Measurements from ENCODE around the gene SLC24A5.

The SLC24A5 gene

DNA sequence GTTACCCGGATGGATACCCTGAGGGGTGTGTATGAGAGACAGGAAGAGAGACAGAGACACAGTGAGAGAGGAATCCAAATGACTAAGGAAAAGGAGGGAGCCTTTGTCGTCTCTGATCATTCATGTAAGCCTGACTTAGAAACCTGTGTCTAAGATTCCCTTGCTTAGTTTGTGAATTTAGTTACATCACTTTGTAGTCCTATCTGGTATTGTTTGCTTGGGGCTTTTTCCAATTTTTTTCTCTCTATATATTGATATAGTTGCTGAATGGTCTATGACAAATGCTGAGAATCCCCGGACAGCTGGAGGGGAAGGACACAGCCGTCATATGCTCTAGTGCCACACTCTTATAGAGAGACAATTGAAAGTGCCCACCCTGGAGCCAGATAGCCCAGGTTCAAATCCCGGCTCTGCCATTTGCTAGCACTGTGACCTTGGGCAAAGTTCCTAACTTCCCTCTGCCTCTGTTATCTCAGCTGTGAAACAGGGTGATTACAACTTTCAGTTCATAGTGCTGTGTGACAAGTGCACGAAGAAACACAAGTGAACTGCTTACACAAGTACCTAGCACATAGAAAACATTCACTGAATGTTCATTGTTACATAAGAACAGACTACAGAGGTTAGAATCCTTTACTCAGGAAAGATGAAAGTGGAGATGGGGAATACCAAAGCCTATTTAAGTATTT is 6.0 kb downstream of the SLC24A5 start:
- no peak for DNase-seq (ENCODE audit: low read depth)
- no peak overlapping the region for H3K4me3 ChIP-seq (replicated peaks; ENCODE audit: low read depth, low read length)
- TF ChIP-seq, protein P1, sequence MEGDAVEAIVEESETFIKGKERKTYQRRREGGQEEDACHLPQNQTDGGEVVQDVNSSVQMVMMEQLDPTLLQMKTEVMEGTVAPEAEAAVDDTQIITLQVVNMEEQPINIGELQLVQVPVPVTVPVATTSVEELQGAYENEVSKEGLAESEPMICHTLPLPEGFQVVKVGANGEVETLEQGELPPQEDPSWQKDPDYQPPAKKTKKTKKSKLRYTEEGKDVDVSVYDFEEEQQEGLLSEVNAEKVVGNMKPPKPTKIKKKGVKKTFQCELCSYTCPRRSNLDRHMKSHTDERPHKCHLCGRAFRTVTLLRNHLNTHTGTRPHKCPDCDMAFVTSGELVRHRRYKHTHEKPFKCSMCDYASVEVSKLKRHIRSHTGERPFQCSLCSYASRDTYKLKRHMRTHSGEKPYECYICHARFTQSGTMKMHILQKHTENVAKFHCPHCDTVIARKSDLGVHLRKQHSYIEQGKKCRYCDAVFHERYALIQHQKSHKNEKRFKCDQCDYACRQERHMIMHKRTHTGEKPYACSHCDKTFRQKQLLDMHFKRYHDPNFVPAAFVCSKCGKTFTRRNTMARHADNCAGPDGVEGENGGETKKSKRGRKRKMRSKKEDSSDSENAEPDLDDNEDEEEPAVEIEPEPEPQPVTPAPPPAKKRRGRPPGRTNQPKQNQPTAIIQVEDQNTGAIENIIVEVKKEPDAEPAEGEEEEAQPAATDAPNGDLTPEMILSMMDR (IDR thresholded peaks at IDR 0.05; ENCODE audit: low read length, missing control alignments), result no peak

DNA sequence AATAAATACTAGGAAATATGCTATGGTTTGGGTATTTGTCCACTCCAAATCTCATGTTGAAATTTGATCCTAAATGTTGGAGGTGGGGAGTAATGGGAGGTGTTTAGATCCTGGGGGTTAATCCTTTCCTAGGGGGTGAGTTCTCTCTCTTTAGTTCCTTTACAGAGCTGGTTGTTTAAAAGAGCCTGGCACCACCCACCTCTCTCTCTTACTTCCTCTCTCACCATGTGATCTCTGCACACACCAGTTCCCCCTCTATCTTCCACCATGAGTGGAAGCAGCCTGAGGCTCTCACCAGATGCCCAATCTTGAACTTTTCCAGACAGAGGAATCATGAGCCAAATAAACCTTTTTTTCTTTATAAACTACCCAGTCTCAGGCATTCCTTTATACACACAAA is 10.5 kb downstream of the SLC24A5 start:
- TF ChIP-seq, protein P1 (IDR thresholded peaks at IDR 0.05; ENCODE audit: low read length, missing control alignments), result no peak
- DNase-seq (ENCODE audit: low read depth), result no peak
- no peak overlapping the region for H3K4me3 ChIP-seq (replicated peaks; ENCODE audit: low read depth, low read length)

DNA sequence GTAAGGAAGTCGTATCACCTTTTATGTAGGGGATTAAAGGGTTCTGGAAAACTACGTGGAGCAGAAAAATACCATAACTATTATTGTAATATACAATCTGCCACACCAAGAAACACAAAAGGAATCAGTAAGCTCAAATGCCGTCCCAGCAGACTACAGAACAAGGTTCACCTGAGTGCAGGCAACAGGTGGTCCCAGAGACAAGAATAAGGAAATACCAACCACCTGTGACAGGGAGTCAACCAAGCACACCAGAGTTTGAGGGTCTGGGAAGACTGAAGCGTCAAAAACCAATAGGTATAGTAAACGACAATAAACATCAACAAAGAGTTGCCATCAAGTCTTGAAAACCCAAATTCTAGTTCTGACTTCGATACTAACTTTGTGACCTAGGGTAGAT is 12.1 kb downstream of the SLC24A5 start:
- no peak for DNase-seq (ENCODE audit: low read depth)
- no peak overlapping the region for H3K4me3 ChIP-seq (replicated peaks; ENCODE audit: low read depth, low read length)
- TF ChIP-seq, protein P1 (IDR thresholded peaks at IDR 0.05; ENCODE audit: low read length, missing control alignments), result no peak

DNA sequence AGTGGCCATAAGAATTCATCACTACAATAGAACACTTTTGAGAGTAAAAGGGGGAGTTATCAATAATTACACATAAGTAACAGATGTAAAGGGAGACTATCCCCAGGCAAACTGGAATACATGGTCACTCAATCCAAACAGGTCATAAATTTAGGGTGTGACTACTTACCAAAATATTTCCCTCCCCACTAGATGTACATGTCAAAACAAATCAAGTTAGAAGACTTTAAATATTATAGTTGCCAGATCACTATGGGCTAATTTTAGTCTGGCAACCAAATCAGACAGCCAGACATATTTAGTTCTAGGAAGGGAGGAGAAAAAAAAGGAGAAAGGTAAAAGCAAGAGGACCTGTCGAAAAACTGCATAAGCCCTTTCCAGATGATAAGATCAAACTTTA is 23.1 kb downstream of the SLC24A5 start:
- no peak for DNase-seq (ENCODE audit: low read depth)
- no peak overlapping the region for H3K4me3 ChIP-seq (replicated peaks; ENCODE audit: low read depth, low read length)
- TF ChIP-seq, protein P1 (IDR thresholded peaks at IDR 0.05; ENCODE audit: low read length, missing control alignments), result no peak

DNA sequence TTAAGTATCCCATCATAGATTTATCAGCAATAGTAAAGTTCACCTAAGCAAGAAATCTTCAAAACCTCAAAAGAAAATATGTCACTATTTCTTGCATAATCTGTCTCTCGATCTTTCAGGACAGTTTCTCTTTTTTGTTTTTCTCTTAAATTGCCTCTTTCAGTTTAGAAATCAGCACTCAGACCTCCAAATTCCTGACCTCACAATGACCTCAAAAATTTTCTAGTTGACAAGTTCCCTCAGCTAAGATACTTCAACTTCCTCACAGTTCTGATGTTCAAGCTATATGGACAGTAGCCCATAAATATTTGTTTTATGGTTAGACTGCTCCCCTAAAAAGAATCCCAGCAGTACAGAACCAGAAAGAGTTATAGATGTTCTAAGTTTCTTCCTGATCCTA is 24.1 kb downstream of the SLC24A5 start:
- peak; percentile 4 for DNase-seq (ENCODE audit: low read depth)
- TF ChIP-seq, protein P1 (IDR thresholded peaks at IDR 0.05; ENCODE audit: low read length, missing control alignments), result no peak

DNA sequence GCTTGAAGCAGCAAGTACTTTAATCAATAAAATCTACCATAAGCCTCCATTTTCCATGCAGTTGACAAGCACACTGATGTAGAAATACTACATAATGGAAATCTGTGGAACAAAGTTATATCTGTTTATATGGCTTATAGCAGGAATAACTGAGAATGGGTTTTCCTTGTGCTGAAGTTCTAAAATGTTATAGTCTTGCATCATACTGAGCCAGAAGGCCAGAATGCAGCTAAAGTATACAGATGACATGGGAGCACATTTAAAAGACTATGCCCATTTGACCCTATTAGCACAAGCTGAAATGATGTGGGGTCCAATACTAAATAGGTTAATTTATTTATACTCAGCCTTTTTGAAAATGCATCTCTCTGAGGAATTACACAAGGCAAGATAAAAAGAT is 25.1 kb downstream of the SLC24A5 start:
- DNase-seq (ENCODE audit: low read depth), result no peak
- H3K4me3 ChIP-seq (replicated peaks; ENCODE audit: low read depth, low read length), result no peak overlapping the region
- TF ChIP-seq, protein P1 (IDR thresholded peaks at IDR 0.05; ENCODE audit: low read length, missing control alignments), result no peak

More for the DNA sequence above, 24.1 kb downstream of the SLC24A5 start:
- no peak overlapping the region for H3K4me3 ChIP-seq (replicated peaks; ENCODE audit: low read depth, low read length)

DNA sequence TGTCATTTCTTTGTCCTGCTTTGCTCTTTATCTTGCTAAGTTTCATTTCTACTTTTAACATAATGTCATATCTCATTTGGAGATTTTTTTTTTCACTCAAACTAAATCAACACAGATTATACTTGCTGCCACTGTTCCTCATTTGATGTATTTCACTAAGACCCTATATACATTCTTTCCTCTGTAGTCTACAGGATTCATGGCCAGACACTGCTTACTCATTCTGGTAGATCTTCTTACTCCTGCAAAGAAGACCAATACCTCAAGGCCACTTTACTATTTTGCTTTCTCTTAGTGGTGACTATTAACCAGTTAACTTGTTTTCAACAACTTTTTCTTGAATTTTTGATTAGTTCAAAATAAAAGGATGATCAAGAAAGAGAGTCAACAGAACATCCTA is 26.6 kb downstream of the SLC24A5 start:
- H3K4me3 ChIP-seq (replicated peaks; ENCODE audit: low read depth, low read length), result no peak overlapping the region
- TF ChIP-seq, protein P1 (IDR thresholded peaks at IDR 0.05; ENCODE audit: low read length, missing control alignments), result no peak
- no peak for DNase-seq (ENCODE audit: low read depth)

All from fibroblast of pulmonary artery (primary cell).